DND-41 (cell line): ENCODE data around the gene TRIM41.

Experiments used
- ATAC-seq: fragments of 200-7000 bp; cut with Tn5 transposase; 3 replicates; pipeline ENCODE4 v1.9.1; 2021; ENCODE audit warnings: low read depth; ENCODE audit not compliant: insufficient read depth
- DNase-seq: peaks from one replicate; pipeline ENCODE4 v3.0.0-alpha.2; 2020
- H2AFZ ChIP-seq: 2 replicates; pipeline ENCODE4 v1.6.0; 2012; ENCODE audit warnings: low read depth, low read length
- H3K27ac ChIP-seq: 2 replicates; pipeline ENCODE4 v1.5.1; 2012; ENCODE audit warnings: low read length, inconsistent platforms
- H3K27me3 ChIP-seq: fragments of 200-600 bp; sonication (generic); 2 replicates; pipeline ENCODE4 v1.6.0; 2012; ENCODE audit warnings: low read length, mild to moderate bottlenecking, inconsistent platforms; ENCODE audit not compliant: insufficient read depth, poor library complexity
- H3K36me3 ChIP-seq: 2 replicates; pipeline ENCODE4 v1.5.1; 2012; ENCODE audit warnings: low read length, inconsistent platforms; ENCODE audit not compliant: insufficient read depth
- H3K4me1 ChIP-seq: 2 replicates; pipeline ENCODE4 v1.5.1; 2012; ENCODE audit warnings: mild to moderate bottlenecking, low read length; ENCODE audit not compliant: insufficient read depth
- H3K4me2 ChIP-seq: 2 replicates; pipeline ENCODE4 v1.6.0; 2012; ENCODE audit warnings: mild to moderate bottlenecking, moderate library complexity, low read length, inconsistent platforms; ENCODE audit not compliant: insufficient read depth
- H3K4me3 ChIP-seq, 2 experiments: fragments of 200-600 bp in 1 of 2; shearing (Covaris generic) in 1 of 2; 2 replicates each; pipeline ENCODE4 v1.5.1; 2012 to 2016; ENCODE audit warnings: inconsistent platforms in 2 of 2, low read length in 2 of 2, mild to moderate bottlenecking in 2 of 2, low read depth in 1 of 2, moderate library complexity in 1 of 2
- H3K79me2 ChIP-seq: 2 replicates; pipeline ENCODE4 v1.6.0; 2012; ENCODE audit warnings: low read length, inconsistent platforms; ENCODE audit not compliant: insufficient read depth
- H3K9ac ChIP-seq: 2 replicates; pipeline ENCODE4 v1.6.0; 2012; ENCODE audit warnings: low read depth, mild to moderate bottlenecking, inconsistent platforms, low read length, moderate library complexity
- H3K9me3 ChIP-seq: 2 replicates; pipeline ENCODE4 v1.5.1; 2012; ENCODE audit warnings: low read length, moderate library complexity, mild to moderate bottlenecking, inconsistent platforms; ENCODE audit not compliant: insufficient read depth, severe bottlenecking
- H4K20me1 ChIP-seq: 2 replicates; pipeline ENCODE4 v1.6.0; 2012; ENCODE audit warnings: low read length; ENCODE audit not compliant: insufficient read depth
- CTCF ChIP-seq: IDR thresholded peaks from 2 replicates; pipeline ENCODE4 v1.5.1; 2012; ENCODE audit warnings: borderline replicate concordance, low read length, moderate library complexity, mild to moderate bottlenecking; ENCODE audit not compliant: poor library complexity, severe bottlenecking; ENCODE audit errors: extremely low read depth
- EZH2 ChIP-seq: IDR thresholded peaks from 3 replicates; pipeline ENCODE4 v1.6.1; 2012; ENCODE audit warnings: borderline replicate concordance, low read depth, mild to moderate bottlenecking, moderate library complexity, low read length, inconsistent platforms; ENCODE audit not compliant: severe bottlenecking

TRIM41 gene

GRCh38 chr5:181248277-181248676 lies 25.2 kb downstream of the TRIM41 start:
- H2AFZ ChIP-seq = no peak overlapping the region
- no peaks in the 10 kb centered on the region for H3K9me3 ChIP-seq

GRCh38 chr5:181255276-181255675 lies 32.2 kb downstream of the TRIM41 start:
- peaks cover 96% of the 10 kb centered on the region for H3K79me2 ChIP-seq
- H3K4me1 ChIP-seq = peaks cover 81% of the 10 kb centered on the region
- no peak overlapping the region for H3K9ac ChIP-seq
- H3K27me3 ChIP-seq = no peaks in the 10 kb centered on the region
- ATAC-seq (no peak), DNase-seq (no peak)
- peak overlapping the region; percentile 16; the same call in 1 of the 2 replicates for H3K4me2 ChIP-seq
- no peak for TF ChIP-seq CTCF
- TF ChIP-seq EZH2 = no peak
- no peak overlapping the region for H2AFZ ChIP-seq
- peaks cover 58% of the 10 kb centered on the region for H3K36me3 ChIP-seq
- no peaks in the 10 kb centered on the region for H3K9me3 ChIP-seq
- peaks cover 24% of the 10 kb centered on the region; the same call in 1 of the 2 replicates for H4K20me1 ChIP-seq
- H3K27ac ChIP-seq = no peak overlapping the region
- H3K4me3 ChIP-seq = no peak overlapping the region

More at GRCh38 chr5:181248277-181248676, 25.2 kb downstream of the TRIM41 start:
- H3K27me3 ChIP-seq = no peaks in the 10 kb centered on the region
- H3K4me1 ChIP-seq = peaks cover 73% of the 10 kb centered on the region
- no peak for DNase-seq
- H3K4me2 ChIP-seq = peak overlapping the region; percentile 88
- peak overlapping the region in 1 of 2 experiments; percentile 94; a peak in 3 of 4 replicates for H3K4me3 ChIP-seq
- TF ChIP-seq EZH2 (no peak), CTCF (no peak)
- H3K9ac ChIP-seq = peak overlapping the region; percentile 95
- peaks cover 31% of the 10 kb centered on the region for H3K36me3 ChIP-seq
- peaks cover 88% of the 10 kb centered on the region for H3K79me2 ChIP-seq
- peaks cover 16% of the 10 kb centered on the region; the same call in 1 of the 2 replicates for H4K20me1 ChIP-seq
- ATAC-seq = no peak
- peak overlapping the region; percentile 47; the same call in 1 of the 2 replicates for H3K27ac ChIP-seq

- Histone ChIP-seq H3K27ac (no peak overlapping the region), H4K20me1 (peaks cover 24% of the 10 kb centered on the region; the same call in 1 of the 2 replicates), H3K4me1 (peaks cover 78% of the 10 kb centered on the region), H3K27me3 (no peaks in the 10 kb centered on the region), H3K9me3 (no peaks in the 10 kb centered on the region), H2AFZ (no peak overlapping the region), H3K4me3 (no peak overlapping the region), H3K79me2 (peaks cover 96% of the 10 kb centered on the region), H3K4me2 (peak overlapping the region; percentile 43; the same call in 1 of the 2 replicates), H3K9ac (no peak overlapping the region), H3K36me3 (peaks cover 53% of the 10 kb centered on the region)
- DNase-seq (no peak), ATAC-seq (no peak)
- no peak for TF ChIP-seq EZH2
- TF ChIP-seq CTCF = no peak
Observed at GRCh38 chr5:181255836-181256578, 32.9 kb downstream of the TRIM41 start.
